NT2/D1 (cell line): ENCODE results near the gene FBXO36.

Experiments used
- DNase-seq: peaks from one replicate; pipeline ENCODE4 v3.0.0-alpha.2; 2011; ENCODE audit warnings: low read depth, low spot score
- H3K27me3 ChIP-seq: 2 replicates; pipeline ENCODE4 v1.6.0; 2011; ENCODE audit warnings: mild to moderate bottlenecking; ENCODE audit not compliant: insufficient read length, insufficient read depth
- H3K36me3 ChIP-seq: 2 replicates; pipeline ENCODE4 v1.6.1; 2011; ENCODE audit warnings: mild to moderate bottlenecking, low read length, mixed read lengths; ENCODE audit not compliant: insufficient read depth, insufficient read length
- H3K4me1 ChIP-seq: 2 replicates; pipeline ENCODE4 v1.5.1; 2011; ENCODE audit not compliant: insufficient read depth, insufficient read length
- H3K4me3 ChIP-seq: 2 replicates; pipeline ENCODE4 v1.5.1; 2011; ENCODE audit warnings: low read depth; ENCODE audit not compliant: insufficient read length
- H3K9ac ChIP-seq: 2 replicates; pipeline ENCODE4 v1.6.0; 2011; ENCODE audit warnings: low read depth; ENCODE audit not compliant: insufficient read length
- H3K9me3 ChIP-seq: 2 replicates; pipeline ENCODE4 v1.5.1; 2011; ENCODE audit warnings: mild to moderate bottlenecking, low read length; ENCODE audit not compliant: insufficient read depth
- SUZ12 ChIP-seq: IDR thresholded peaks from 2 replicates; pipeline ENCODE4 v1.6.1; 2011; ENCODE audit not compliant: insufficient read length, insufficient read depth; ENCODE audit errors: extremely low read depth
- YY1 ChIP-seq: IDR thresholded peaks from 2 replicates; pipeline ENCODE4 v1.6.1; 2011; ENCODE audit not compliant: insufficient read length, insufficient read depth
- ZNF274 ChIP-seq: IDR thresholded peaks from 2 replicates; pipeline ENCODE4 v1.6.1; 2011; ENCODE audit warnings: mild to moderate bottlenecking, low read depth, low read length

Gene FBXO36

GRCh38 chr2:229882583-229882982 lies 39.7 kb upstream of the FBXO36 start:
- Histone ChIP-seq H3K9ac (no peak overlapping the region), H3K27me3 (no peaks in the 10 kb centered on the region), H3K4me1 (no peaks in the 10 kb centered on the region), H3K36me3 (peaks cover 33% of the 10 kb centered on the region), H3K4me3 (no peak overlapping the region), H3K9me3 (no peaks in the 10 kb centered on the region)
- TF ChIP-seq ZNF274 (no peak), YY1 (no peak), SUZ12 (no peak)
- DNase-seq: no peak

- Histone ChIP-seq H3K9ac (no peak overlapping the region), H3K36me3 (peaks cover 13% of the 10 kb centered on the region), H3K27me3 (no peaks in the 10 kb centered on the region), H3K4me1 (no peaks in the 10 kb centered on the region), H3K4me3 (no peak overlapping the region), H3K9me3 (no peaks in the 10 kb centered on the region)
- no peak for DNase-seq
- TF ChIP-seq SUZ12: no peak
- no peak for TF ChIP-seq ZNF274
- no peak for TF ChIP-seq YY1
Measured at GRCh38 chr2:229884775-229885699, 37.3 kb upstream of the FBXO36 start.

GRCh38 chr2:229887441-229887840 lies 34.9 kb upstream of the FBXO36 start:
- Histone ChIP-seq H3K4me1 (no peaks in the 10 kb centered on the region), H3K9ac (no peak overlapping the region), H3K36me3 (peaks cover 3% of the 10 kb centered on the region), H3K9me3 (no peaks in the 10 kb centered on the region), H3K27me3 (no peaks in the 10 kb centered on the region), H3K4me3 (no peak overlapping the region)
- no peak for DNase-seq
- TF ChIP-seq ZNF274 (no peak), YY1 (no peak), SUZ12 (no peak)

GRCh38 chr2:229888031-229888430 lies 34.3 kb upstream of the FBXO36 start:
- H3K4me1 ChIP-seq: no peaks in the 10 kb centered on the region
- peaks cover 3% of the 10 kb centered on the region for H3K36me3 ChIP-seq
- no peak for DNase-seq

GRCh38 chr2:229889023-229889422 lies 33.3 kb upstream of the FBXO36 start:
- no peak overlapping the region for H3K9ac ChIP-seq
- no peak for DNase-seq
- H3K4me3 ChIP-seq: no peak overlapping the region
- H3K36me3 ChIP-seq: peaks cover 5% of the 10 kb centered on the region
- no peak for TF ChIP-seq SUZ12
- TF ChIP-seq YY1: no peak
- TF ChIP-seq ZNF274: no peak
- no peaks in the 10 kb centered on the region for H3K27me3 ChIP-seq
- no peaks in the 10 kb centered on the region for H3K4me1 ChIP-seq
- no peaks in the 10 kb centered on the region for H3K9me3 ChIP-seq

More at GRCh38 chr2:229888031-229888430, 34.3 kb upstream of the FBXO36 start:
- no peak overlapping the region for H3K4me3 ChIP-seq
- no peaks in the 10 kb centered on the region for H3K9me3 ChIP-seq
- no peak overlapping the region for H3K9ac ChIP-seq
- H3K27me3 ChIP-seq: no peaks in the 10 kb centered on the region
- TF ChIP-seq SUZ12 (no peak), ZNF274 (no peak), YY1 (no peak)

- no peak for DNase-seq
- H3K4me1 ChIP-seq: peaks cover 8% of the 10 kb centered on the region
- H3K36me3 ChIP-seq: peaks cover 22% of the 10 kb centered on the region
- no peaks in the 10 kb centered on the region for H3K9me3 ChIP-seq
- H3K4me3 ChIP-seq: no peak overlapping the region
- TF ChIP-seq SUZ12 (no peak), ZNF274 (no peak), YY1 (no peak)
- no peak overlapping the region for H3K9ac ChIP-seq
- H3K27me3 ChIP-seq: no peaks in the 10 kb centered on the region
Measured at GRCh38 chr2:229896857-229897256, 25.4 kb upstream of the FBXO36 start.

- Histone ChIP-seq H3K27me3 (no peaks in the 10 kb centered on the region), H3K9ac (no peak overlapping the region), H3K4me3 (no peak overlapping the region), H3K4me1 (peaks cover 8% of the 10 kb centered on the region), H3K36me3 (peaks cover 32% of the 10 kb centered on the region), H3K9me3 (no peaks in the 10 kb centered on the region)
- no peak for DNase-seq
- TF ChIP-seq SUZ12 (no peak), ZNF274 (no peak), YY1 (no peak)
Measured at GRCh38 chr2:229899604-229900003, 22.7 kb upstream of the FBXO36 start.
